ENCODE results near the gene PCSK5. TPM values are rescaled to one million over a fixed set of nuclear protein-coding genes. Genes with fewer than 3 reads are reported as not detected.

The PCSK5 gene
- total RNA-seq, 4 donors from 2014 or later = 37.7 to 53.4 (median 43.1) TPM

DNA sequence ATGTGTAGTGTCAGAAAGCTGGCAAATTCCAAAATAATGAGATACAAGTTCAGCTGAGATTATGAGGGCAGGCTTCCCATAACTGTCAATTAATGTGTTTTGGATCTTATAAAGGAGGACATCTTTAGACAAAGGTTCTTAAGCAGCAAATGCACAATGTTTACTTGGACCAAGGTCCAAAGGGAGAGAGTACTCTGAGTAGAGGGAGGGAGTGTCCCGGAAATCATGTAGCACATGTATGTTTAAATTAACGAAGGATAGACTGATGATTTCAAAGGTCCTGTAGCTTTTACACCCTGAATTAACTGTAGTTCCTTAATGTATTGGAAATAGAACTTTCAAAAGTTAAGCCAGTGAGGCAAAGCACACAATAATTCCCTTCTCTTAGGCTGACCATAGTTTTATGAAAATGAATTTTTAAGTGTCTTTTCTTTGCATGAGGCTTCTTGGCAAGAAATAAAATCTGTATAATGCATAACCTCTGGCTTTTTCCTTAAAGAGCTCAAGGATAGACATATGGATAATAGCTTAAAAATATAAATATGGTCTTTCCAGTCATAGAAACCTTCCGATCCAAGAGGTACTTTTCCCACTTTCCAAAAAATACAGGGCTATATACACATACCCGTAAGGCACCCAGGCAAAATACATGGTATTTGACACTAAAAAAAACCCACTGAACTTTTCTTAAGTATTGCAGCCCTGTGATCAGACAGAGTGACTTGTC is 93.0 kb downstream of the PCSK5 start:
- no peak for ATAC-seq (ENCODE audit: low FRiP score)
- no peak for DNase-seq (ENCODE audit: low spot score)
- TF ChIP-seq, protein P1, sequence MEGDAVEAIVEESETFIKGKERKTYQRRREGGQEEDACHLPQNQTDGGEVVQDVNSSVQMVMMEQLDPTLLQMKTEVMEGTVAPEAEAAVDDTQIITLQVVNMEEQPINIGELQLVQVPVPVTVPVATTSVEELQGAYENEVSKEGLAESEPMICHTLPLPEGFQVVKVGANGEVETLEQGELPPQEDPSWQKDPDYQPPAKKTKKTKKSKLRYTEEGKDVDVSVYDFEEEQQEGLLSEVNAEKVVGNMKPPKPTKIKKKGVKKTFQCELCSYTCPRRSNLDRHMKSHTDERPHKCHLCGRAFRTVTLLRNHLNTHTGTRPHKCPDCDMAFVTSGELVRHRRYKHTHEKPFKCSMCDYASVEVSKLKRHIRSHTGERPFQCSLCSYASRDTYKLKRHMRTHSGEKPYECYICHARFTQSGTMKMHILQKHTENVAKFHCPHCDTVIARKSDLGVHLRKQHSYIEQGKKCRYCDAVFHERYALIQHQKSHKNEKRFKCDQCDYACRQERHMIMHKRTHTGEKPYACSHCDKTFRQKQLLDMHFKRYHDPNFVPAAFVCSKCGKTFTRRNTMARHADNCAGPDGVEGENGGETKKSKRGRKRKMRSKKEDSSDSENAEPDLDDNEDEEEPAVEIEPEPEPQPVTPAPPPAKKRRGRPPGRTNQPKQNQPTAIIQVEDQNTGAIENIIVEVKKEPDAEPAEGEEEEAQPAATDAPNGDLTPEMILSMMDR (IDR thresholded peaks at IDR 0.05) = no peak

DNA sequence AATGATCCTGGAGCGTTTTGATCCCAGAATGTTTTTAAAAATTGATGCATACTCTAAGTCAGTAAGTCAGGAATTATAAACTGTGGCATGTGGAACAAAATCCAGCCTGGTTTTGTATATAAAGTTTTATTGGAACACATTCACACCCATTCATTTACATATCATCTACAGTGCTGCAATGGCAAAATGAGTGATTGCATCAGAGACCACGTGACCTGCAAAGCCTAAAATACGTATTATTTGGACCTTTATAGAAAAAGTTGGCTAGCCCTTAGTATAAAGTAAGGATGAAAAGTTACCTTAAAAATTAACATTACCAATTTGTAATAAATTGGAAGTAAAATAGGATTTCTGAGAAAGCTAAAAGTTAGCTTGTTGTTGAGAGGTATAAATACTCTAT is 95.0 kb downstream of the PCSK5 start:
- DNase-seq (ENCODE audit: low spot score) (no peak), ATAC-seq (ENCODE audit: low FRiP score) (no peak)
- TF ChIP-seq, protein P1 (IDR thresholded peaks at IDR 0.05) = no peak

DNA sequence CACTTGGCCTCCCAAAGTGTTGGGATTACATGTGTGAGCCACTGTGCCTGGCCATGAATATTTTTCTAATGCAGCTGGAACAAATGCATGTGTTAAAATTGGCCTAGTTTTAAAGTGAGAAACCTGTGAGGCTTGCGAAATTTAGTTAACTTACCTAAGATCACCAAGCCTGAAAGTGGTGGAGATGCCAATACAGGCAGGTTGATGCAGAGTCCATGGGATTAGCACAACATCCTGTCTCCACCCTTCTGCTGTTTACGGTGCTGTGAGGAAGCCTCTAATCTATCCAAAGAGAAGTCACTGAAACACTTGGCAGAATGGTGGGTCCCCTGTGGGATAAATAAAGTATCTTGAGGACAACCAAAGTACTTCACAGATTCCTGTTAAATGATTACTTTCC is 98.2 kb downstream of the PCSK5 start:
- ATAC-seq (ENCODE audit: low FRiP score) (no peak), DNase-seq (ENCODE audit: low spot score) (no peak)
- TF ChIP-seq, protein P1 (IDR thresholded peaks at IDR 0.05) = no peak

DNA sequence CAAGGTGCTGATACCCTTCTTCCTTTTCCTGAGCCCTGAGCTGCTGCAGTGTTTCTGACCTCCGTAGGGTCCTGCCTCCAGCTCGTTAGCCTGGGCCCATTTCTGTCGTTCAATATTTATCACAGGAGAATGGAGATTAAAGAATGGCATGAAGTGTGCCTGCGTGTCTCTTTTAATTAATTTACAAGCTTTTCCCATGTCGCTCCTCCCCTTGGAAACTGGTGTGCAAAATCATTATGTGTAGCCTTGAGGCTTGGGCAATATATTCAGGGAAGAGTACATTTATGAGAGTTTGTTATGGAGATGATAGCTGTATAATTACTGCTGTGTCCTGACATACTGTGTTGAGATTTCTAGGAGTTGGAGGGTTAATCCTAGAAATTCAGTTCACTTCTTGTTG is 99.7 kb downstream of the PCSK5 start:
- DNase-seq (ENCODE audit: low spot score) = no peak
- no peak for ATAC-seq (ENCODE audit: low FRiP score)
- TF ChIP-seq, protein P1 (IDR thresholded peaks at IDR 0.05) = no peak

DNA sequence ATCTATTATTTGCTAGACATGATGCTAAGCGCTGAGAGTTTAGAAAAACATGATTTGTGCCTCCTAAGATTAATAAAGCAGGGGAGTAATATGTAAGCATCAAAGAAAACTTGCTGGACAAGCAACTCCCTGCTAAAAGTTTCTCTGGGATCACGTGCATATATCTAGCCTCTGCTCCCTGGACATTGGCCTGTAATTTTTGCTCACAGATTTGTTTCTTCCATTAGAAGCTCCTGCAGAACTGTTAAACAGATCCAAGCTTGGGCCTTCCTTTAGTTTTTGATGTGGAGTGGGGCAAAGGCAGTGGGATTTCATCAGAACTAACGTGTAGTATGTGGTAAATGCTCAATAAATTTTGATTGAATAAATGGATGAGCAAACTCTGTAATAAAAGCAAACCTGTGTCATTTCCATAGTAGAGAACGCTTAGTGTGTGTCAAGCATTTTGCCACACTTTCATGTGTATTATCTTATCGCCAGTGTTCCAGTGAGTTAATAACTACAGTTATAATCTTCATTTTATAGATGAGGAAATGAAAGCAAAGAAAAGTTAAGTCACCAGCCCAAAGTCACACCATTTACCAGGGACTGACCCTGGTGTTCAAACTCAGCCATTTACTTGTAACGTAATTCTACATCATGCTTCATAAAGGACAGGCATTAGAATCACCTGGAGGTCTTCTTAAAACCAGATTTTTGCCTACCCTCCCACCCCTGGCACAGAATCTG is 100.3 kb downstream of the PCSK5 start:
- no peak for DNase-seq (ENCODE audit: low spot score)
- TF ChIP-seq, protein P1 (IDR thresholded peaks at IDR 0.05) = no peak
- ATAC-seq (ENCODE audit: low FRiP score) = no peak

DNA sequence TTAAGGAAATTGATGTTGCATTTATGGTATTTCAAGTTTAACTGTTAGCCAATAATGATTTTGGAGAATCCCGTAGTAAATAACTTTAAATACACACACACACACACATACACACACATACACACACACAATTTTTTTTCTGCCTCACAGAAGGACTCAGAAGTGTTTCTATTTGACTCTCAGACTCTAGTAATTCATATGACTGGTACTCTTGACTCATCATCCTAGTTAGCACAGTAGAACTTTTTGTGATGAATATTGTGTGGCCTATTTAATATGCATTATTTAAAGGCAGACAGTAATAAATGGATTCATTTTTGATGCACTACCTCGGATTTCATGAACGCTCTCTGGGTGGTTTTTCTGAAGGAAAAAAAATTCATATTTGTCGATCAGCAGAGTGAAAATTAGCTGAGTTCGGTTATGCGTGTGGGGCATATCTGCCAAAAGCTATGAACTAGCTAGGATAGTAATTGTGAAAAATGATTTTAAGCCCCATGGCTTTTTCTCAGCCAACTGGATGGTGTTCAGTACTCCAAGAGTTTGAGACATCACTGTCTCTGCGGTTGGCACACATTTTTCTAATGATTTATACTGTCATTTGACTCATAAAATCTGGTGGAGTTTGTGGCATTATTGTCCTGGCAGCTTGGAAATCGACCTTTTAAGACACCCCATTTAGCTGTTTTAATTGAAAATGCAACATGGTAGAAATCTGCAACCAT is 102.2 kb downstream of the PCSK5 start:
- DNase-seq (ENCODE audit: low spot score) (no peak), ATAC-seq (ENCODE audit: low FRiP score) (no peak)
- TF ChIP-seq, protein P1 (IDR thresholded peaks at IDR 0.05) = no peak

All from omental fat pad (tissue), 4 donors.